CD4-positive, alpha-beta T cell (primary cell): ENCODE measurements around the gene PAEP. TPM values are rescaled to one million over a fixed set of nuclear protein-coding genes. Genes with fewer than 3 reads are reported as not detected.

ENCODE experiments used
- ATAC-seq: fragments of 200-7000 bp; cut with Tn5 transposase; one replicate; pipeline ENCODE4 v1.10.0; 2022; ENCODE audit warnings: mild to moderate bottlenecking; ENCODE audit not compliant: poor library complexity
- CTCF ChIA-PET: fragments of 350-600 bp; sonication (Branson Sonifier 250); formaldehyde crosslinking; loops from one replicate; lab custom pipeline; 2021; ENCODE audit warnings: antibody characterized with exemption, inconsistent platforms; lab: Charles Lee
- POLR2A ChIA-PET: fragments of 350-600 bp; sonication (Branson Sonifier 250); formaldehyde crosslinking; loops from one replicate; lab custom pipeline; 2021; ENCODE audit warnings: antibody characterized with exemption, inconsistent platforms; lab: Charles Lee
- DNase-seq, 14 experiments: peaks; one replicate each; pipeline ENCODE4 v3.0.0-alpha.2; 2013 to 2020; ENCODE audit warnings: mixed read lengths in 2 of 14
- H3K27ac ChIP-seq, 2 donors: one replicate each; pipeline versions ENCODE4 v1.5.1 to v1.7.0; 2013; ENCODE audit warnings: low read length in 2 of 2, low read depth in 1 of 2, mild to moderate bottlenecking in 1 of 2
- H3K27me3 ChIP-seq, 2 experiments: 1 replicate in 1 of 2; 2 replicates in 1 of 2; pipeline versions ENCODE4 v1.6.1 to v1.7.0; 2013; ENCODE audit warnings: low read length in 2 of 2, control low read depth in 1 of 2, mild to moderate bottlenecking in 1 of 2, moderate library complexity in 1 of 2; ENCODE audit not compliant: insufficient read depth in 2 of 2, control insufficient read depth in 1 of 2
- H3K36me3 ChIP-seq: one replicate; pipeline ENCODE4 v1.6.1; 2013; ENCODE audit warnings: low read length, control low read depth; ENCODE audit not compliant: insufficient read depth
- H3K4me1 ChIP-seq: one replicate; pipeline ENCODE4 v1.6.1; 2013; ENCODE audit warnings: low read length, control low read depth; ENCODE audit not compliant: insufficient read depth
- H3K4me3 ChIP-seq: one replicate; pipeline ENCODE4 v1.5.1; 2013; ENCODE audit warnings: mild to moderate bottlenecking, low read length, moderate library complexity
- H3K9me3 ChIP-seq, 2 experiments: 1 replicate in 1 of 2; 2 replicates in 1 of 2; pipeline versions ENCODE4 v1.6.1 to v1.7.0; 2013; ENCODE audit warnings: low read length in 2 of 2, mild to moderate bottlenecking in 2 of 2, control low read depth in 1 of 2, moderate library complexity in 1 of 2; ENCODE audit not compliant: control insufficient read depth in 1 of 2, insufficient read depth in 1 of 2
- H3K27ac Mint-ChIP-seq: one replicate; pipeline ENCODE4 v1.8.0; 2020; ENCODE audit warnings: mixed read lengths
- H3K27me3 Mint-ChIP-seq: one replicate; pipeline ENCODE4 v1.8.0; 2021; ENCODE audit warnings: mixed read lengths
- H3K36me3 Mint-ChIP-seq: one replicate; pipeline ENCODE4 v1.8.0; 2021; ENCODE audit warnings: low read depth, mixed read lengths
- H3K4me1 Mint-ChIP-seq: one replicate; pipeline ENCODE4 v1.8.0; 2021; ENCODE audit warnings: low read depth, mixed read lengths
- H3K4me3 Mint-ChIP-seq: one replicate; pipeline ENCODE4 v1.8.0; 2020; ENCODE audit warnings: mild to moderate bottlenecking, mixed read lengths
- H3K9me3 Mint-ChIP-seq: one replicate; pipeline ENCODE4 v1.8.0; 2020; ENCODE audit warnings: mixed read lengths
- intact Hi-C, 2 experiments: fragments of 100-400 bp; cut with DNase I in 1 of 2; cut with micrococcal nuclease in 1 of 2; formaldehyde crosslinking; loops; one replicate each; pipeline versions ENCODE4 v1.15.1 to v1.9.0; 2023 to 2025; cut with DNase I, micrococcal nuclease
- total RNA-seq, 174 experiments: library from RNA in 2 of 174; stranded (reverse) in 2 of 174; gene quantifications; one replicate each; pipeline ENCODE4 v1.2.3 and lab custom pipeline; 2021 to 2026
- TF ChIP-seq, protein P1 (sequence below): fragments of 200-600 bp; IDR thresholded peaks from one replicate; pipeline ENCODE4 v1.8.0; 2022; ENCODE audit warnings: antibody characterized with exemption, mild to moderate bottlenecking

Gene PAEP
- total RNA-seq, 2 experiments from 2014 or later = not detected

DNA sequence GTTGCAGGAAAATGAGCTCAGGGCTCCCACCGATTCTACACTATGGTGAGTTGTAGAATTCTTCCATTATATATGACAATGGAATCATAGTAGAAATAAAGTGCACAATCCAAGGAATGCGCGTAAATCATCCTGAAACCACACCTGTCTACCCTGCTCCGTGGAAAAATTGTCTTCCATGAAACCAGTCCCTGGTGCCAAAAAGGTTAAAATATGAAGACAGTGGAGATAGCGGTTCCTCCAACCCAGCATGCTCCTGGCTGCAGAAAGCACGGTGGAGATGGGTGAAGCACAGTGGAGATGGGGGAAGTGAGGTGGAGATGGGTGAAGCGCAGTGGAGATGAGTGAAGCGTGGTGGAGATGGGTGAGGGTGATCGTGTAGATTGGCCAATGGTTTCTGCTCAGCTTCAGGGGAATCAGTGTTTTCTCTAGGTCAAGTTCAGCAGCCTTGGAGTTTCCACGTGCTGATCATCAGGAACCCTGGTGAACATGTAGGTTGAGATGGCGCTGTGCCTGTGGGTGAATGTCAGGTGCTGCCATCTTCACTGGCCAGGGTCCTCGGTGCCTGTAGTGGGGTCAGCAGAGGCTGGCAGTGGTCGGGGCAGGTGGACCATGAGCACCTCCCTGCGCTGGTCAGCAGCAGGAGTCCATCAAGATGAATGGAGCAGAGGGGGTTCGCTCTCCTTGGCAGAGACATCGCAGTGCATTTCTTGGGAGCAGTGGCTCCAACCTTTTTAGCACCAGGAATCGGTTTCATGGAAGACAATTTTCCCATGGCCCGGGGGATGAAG is 20.3 kb downstream of the PAEP start:
- no peak for DNase-seq
- no peaks in the 10 kb centered on the region for H3K9me3 Mint-ChIP-seq
- H3K4me1 ChIP-seq = no peaks in the 10 kb centered on the region
- H3K36me3 Mint-ChIP-seq = no peaks in the 10 kb centered on the region
- H3K9me3 ChIP-seq = peaks cover 0 to 10% of the 10 kb centered on the region in 2 experiments
- intact Hi-C loops = no loop called here
- H3K4me3 Mint-ChIP-seq = no peak overlapping the region
- no peak for ATAC-seq
- H3K27me3 ChIP-seq = peaks cover 0 to 5% of the 10 kb centered on the region in 2 experiments
- H3K27me3 Mint-ChIP-seq = peaks cover 19% of the 10 kb centered on the region
- ChIA-PET POLR2A (no interaction called here), CTCF (no interaction called here)
- no peak overlapping the region for H3K4me3 ChIP-seq
- H3K4me1 Mint-ChIP-seq = no peaks in the 10 kb centered on the region
- no peaks in the 10 kb centered on the region for H3K36me3 ChIP-seq
- TF ChIP-seq, protein P1, sequence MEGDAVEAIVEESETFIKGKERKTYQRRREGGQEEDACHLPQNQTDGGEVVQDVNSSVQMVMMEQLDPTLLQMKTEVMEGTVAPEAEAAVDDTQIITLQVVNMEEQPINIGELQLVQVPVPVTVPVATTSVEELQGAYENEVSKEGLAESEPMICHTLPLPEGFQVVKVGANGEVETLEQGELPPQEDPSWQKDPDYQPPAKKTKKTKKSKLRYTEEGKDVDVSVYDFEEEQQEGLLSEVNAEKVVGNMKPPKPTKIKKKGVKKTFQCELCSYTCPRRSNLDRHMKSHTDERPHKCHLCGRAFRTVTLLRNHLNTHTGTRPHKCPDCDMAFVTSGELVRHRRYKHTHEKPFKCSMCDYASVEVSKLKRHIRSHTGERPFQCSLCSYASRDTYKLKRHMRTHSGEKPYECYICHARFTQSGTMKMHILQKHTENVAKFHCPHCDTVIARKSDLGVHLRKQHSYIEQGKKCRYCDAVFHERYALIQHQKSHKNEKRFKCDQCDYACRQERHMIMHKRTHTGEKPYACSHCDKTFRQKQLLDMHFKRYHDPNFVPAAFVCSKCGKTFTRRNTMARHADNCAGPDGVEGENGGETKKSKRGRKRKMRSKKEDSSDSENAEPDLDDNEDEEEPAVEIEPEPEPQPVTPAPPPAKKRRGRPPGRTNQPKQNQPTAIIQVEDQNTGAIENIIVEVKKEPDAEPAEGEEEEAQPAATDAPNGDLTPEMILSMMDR = no peak
- H3K27ac Mint-ChIP-seq = no peak overlapping the region
- no peak overlapping the region for H3K27ac ChIP-seq

DNA sequence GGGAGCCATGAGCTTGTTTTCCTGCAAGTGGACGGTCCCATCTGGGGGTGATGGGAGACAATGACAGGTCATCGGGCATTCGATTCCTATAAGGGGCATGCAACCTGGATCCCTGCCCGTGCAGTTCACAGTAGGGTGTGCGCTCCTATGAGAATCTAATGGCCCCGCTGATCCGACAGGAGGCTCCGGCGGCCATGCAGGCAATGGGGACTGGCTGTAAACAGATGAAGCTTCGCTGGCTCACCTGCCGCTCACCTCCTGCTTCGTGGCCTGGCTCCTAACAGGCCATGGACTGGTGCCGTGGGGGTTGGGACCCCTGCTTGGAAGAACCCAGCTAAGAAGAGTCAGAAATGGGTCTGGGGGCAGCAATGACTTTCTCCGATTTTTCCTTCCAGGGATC is 21.0 kb downstream of the PAEP start:
- Histone ChIP-seq H3K9me3 (peaks cover 0 to 10% of the 10 kb centered on the region in 2 experiments), H3K4me3 (no peak overlapping the region), H3K27ac (no peak overlapping the region), H3K27me3 (peaks cover 0 to 5% of the 10 kb centered on the region in 2 experiments), H3K4me1 (no peaks in the 10 kb centered on the region), H3K36me3 (no peaks in the 10 kb centered on the region)
- Mint-ChIP-seq H3K36me3 (no peaks in the 10 kb centered on the region), H3K4me3 (no peak overlapping the region), H3K27ac (no peak overlapping the region), H3K9me3 (no peaks in the 10 kb centered on the region), H3K27me3 (peaks cover 15% of the 10 kb centered on the region), H3K4me1 (no peaks in the 10 kb centered on the region)
- TF ChIP-seq, protein P1 = no peak
- POLR2A ChIA-PET = no interaction called here
- DNase-seq = no peak
- ATAC-seq = no peak
- CTCF ChIA-PET = no interaction called here
- intact Hi-C loops = no loop called here

DNA sequence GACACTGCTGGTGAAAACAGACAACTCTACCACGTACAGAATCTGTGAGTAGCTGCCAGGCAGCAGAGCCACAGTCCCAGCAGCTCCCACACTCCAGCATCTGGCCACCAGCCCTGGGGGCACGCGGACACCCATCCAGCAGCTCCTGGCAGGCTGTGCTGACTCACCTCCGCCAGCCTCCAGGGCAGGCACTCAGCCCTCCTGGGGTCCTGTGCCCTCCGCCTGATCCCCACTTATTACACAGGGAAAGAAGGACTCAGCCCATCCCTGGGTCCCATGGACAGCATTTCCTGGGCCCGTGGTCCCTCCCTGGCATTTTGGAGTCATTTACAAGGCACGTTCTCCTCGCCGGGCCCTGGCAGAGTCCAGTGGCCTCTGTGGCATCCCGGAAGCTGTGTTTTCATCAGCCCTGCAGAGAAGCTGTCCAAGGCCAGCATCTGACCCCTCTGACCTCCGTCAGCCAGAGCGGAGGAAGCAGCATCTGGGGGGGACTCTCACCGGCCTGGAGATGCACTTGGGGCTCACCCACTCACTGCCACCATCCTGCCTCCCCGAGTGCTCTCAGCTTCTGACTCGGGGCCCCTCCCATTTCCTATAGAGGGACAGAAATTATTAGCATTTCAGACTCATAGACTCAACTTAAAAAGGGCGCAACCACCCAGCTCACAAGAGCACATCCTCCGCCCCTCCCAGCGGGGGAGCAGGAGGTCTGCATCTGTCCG is 21.6 kb downstream of the PAEP start:
- Mint-ChIP-seq H3K4me1 (no peaks in the 10 kb centered on the region), H3K27ac (no peak overlapping the region), H3K36me3 (no peaks in the 10 kb centered on the region), H3K4me3 (no peak overlapping the region), H3K27me3 (peaks cover 15% of the 10 kb centered on the region), H3K9me3 (no peaks in the 10 kb centered on the region)
- Histone ChIP-seq H3K4me1 (no peaks in the 10 kb centered on the region), H3K36me3 (no peaks in the 10 kb centered on the region), H3K27ac (no peak overlapping the region), H3K4me3 (no peak overlapping the region), H3K9me3 (peaks cover 0 to 10% of the 10 kb centered on the region in 2 experiments), H3K27me3 (peaks cover 0 to 5% of the 10 kb centered on the region in 2 experiments)
- intact Hi-C loops = no loop called here
- ATAC-seq (no peak), DNase-seq (peak in 1 of 14 experiments; percentile 24)
- ChIA-PET CTCF (no interaction called here), POLR2A (no interaction called here)
- TF ChIP-seq, protein P1 = no peak
